ENCODE results near the gene ARMH1.

Gene ARMH1

GRCh38 chr1:44670751-44671640, 3.5 kb upstream of the ARMH1 start:
- no peak for DNase-seq (ENCODE audit: low read depth in 2 of 2)

DNA sequence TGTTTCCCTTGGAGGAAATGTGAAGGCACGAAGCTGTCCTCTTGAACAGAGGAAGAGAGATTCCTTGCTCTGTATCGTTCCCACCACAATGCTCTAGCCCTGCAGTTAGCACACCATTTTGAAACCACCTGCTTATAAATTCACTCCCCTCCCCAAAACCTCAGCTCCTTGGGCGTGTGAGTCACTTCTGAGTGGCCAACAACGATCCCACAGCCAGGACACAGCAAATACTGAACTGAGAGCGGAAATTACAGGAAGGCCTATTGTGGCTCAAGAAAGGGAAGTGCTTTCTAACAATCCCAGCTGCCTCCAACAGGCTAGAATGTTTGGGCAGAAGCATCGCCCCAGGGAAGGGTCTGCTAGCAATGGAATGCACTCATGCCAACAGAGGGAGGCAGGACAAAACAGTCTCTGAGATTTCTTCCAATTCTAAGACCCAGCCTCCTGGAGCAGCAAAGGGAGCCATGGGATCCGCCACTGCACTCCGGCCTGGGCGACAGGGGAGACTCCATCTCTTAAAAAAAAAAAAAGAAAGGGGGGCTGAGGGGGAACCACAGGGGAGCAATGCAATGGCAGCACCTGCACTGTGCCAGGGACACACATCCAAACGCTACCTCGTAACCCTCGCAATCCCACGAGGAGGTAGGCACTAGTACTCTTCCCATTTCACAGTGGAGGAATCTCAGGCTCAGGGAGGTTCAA, 2.1 kb upstream of the ARMH1 start:
- no peak for DNase-seq (ENCODE audit: low read depth in 2 of 2)

DNA sequence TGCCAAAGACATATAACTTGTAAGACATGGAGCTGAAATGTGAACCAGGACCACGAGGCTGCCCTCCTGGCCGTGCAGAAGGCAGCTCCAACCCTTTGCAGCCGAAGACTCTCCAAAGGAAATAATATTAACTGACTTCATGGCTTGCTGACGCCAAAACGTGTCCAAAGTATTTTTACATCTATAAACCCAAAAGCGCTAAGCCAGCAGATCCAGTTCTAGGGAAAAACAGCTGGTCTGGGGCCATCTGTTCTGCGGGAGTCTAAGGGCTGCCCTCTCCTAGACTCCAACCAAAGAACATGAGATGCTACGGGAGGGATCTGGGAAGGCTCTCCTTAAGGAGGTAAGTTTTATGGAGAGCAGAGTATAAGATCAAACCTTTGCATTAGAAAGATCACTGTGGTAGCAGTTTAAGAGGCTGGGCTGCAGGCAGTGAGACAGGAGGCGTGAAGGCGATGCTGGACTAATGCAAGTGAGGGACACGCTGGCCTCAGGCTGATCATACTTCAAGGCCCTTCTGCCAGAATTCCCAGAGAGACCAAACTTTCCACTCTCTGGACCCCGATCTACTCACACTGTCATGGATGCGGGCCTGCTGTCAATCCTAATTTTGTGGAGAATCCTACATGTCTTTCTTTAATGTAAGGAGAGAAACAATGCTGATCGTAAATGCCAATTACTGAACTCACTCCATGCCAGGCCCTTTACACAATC, 1.4 kb upstream of the ARMH1 start:
- DNase-seq (ENCODE audit: low read depth in 2 of 2), result no peak

DNA sequence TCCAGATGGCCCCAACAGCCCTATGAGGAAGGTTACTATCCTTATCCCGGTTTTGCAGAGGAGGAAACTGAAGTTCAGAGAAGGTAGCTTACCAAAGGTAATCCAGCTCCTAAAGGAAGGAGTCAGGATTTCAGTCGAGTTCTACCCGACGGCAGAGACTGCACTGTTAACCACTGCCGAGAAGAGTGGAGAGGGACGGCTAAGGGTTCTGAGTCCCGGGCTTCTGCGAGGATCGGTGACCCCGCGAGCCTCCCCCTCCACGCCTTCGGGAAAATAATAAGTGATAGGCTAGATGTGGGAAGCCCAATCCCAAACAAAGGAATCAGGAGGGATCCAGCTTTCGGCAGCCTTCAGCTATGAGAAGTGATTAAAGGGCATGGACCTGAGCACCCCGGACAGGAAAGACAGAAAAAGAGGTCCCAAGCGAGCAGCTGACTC, 820 bp upstream of the ARMH1 start:
- DNase-seq (ENCODE audit: low read depth in 2 of 2), result no peak

GRCh38 chr1:44675186-44675585, 672 bp downstream of the ARMH1 start:
- no peak for DNase-seq (ENCODE audit: low read depth in 2 of 2)

DNA sequence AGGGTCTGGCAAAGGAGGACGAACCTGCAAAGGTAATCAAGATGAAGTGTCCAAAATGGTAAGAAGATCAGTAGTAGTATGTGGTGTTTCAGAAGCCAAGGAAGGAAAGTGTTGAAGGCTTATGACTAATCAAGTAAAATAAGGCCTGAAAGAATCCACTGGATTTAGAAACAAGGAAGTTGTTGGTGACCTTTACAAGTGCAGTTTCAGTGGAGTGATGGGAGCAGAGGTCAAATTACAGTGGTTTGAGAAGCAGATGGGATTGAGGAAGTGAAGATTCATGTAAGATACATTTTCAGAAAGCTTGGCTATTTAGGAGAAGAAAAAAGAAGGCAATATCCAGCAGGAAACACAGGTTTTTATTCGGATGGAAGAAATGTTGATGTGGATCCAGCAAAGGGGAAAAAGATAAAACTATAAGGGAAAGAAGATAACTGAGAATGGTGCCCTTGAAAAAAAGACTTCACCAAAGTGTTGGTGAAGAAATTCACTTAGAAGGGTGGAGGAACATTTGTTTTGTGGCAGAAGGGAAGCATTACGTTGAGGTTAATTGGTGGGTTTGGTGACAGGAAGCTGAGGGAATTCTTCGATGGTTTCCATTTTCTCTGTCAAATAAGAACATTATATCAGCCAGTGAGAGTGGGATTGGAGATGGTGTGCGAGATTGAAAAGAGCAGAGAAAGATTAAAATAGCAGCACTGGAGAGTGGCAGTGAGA, 2.1 kb downstream of the ARMH1 start:
- DNase-seq (ENCODE audit: low read depth in 2 of 2), result no peak

- no peak for DNase-seq (ENCODE audit: low read depth in 2 of 2)
These were observed 2.8 kb downstream of the ARMH1 start for GRCh38 chr1:44677201-44677766.

DNA sequence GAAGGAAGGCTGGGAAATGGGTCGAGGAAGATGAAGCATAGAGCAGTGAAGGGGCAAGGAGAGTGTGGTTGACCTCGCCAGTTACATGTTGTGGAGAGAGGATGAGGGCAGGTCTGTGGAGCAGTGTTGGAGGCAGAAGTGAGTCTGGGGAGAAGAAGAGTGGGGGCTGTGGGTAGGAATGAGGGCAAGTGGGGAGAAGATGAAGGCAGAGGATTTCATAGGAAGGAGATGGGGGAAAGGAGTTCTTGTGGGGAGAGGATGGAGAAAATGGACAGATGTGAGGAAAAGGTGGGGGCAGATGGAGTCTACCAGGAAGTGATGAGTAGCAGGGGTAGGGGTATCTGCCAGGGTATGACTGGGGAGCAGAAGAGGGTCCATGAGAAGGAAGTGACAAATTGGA, 3.6 kb downstream of the ARMH1 start:
- no peak for DNase-seq (ENCODE audit: low read depth in 2 of 2)

DNA sequence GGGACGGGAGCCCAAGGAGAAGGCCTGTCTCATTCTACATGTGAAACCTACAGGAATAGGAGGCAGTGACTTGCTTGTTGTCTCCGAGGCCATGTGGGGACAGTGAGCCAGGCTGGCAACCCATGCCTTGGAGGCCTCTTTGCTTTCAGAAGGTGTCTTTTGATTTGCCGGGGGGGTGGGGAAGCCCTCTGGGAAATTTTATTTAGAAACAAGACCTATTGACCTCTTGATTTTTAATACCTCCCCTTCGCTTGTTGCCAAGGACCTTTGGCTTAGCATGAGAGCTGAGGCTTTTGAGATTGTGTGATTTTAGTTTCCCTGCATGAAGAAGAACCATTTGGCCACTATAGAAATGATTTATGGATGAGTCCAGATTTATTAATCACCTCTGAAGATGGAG, 4.1 kb downstream of the ARMH1 start:
- DNase-seq (ENCODE audit: low read depth in 2 of 2), result no peak

- DNase-seq (ENCODE audit: low read depth in 2 of 2), result no peak
These were observed 5.0 kb downstream of the ARMH1 start for GRCh38 chr1:44679468-44679867.

- no peak for DNase-seq (ENCODE audit: low read depth in 2 of 2)
These were observed 7.7 kb downstream of the ARMH1 start for GRCh38 chr1:44681905-44682882.

GRCh38 chr1:44682883-44683265, 8.4 kb downstream of the ARMH1 start:
- no peak for DNase-seq (ENCODE audit: low read depth in 2 of 2)

GRCh38 chr1:44684525-44684924, 10.0 kb downstream of the ARMH1 start:
- no peak for DNase-seq (ENCODE audit: low read depth in 2 of 2)

DNA sequence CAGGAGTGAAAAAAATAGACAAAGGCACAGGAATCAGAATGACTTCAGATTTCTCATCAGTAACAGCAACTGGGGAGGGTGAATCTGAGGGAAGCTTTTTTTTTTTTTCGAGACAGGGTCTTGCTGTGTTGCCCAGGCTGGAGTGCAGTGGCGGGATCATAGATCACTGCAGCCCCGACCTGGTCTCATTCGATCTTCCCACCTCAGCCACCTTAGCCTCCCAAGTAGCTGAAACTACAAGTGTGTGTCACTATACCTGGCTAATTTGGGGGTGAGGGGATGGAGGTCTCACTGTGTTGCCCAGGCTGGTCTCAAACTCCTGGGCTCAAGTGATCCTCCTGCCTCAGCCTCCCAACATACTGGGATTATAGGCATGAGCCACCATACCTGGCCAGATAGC, 10.7 kb downstream of the ARMH1 start:
- DNase-seq (ENCODE audit: low read depth in 2 of 2), result no peak

- DNase-seq (ENCODE audit: low read depth in 2 of 2), result no peak
These were observed 11.4 kb downstream of the ARMH1 start for GRCh38 chr1:44685881-44686280.

- no peak for DNase-seq (ENCODE audit: low read depth in 2 of 2)
These were observed 14.4 kb downstream of the ARMH1 start for GRCh38 chr1:44688760-44689446.

DNA sequence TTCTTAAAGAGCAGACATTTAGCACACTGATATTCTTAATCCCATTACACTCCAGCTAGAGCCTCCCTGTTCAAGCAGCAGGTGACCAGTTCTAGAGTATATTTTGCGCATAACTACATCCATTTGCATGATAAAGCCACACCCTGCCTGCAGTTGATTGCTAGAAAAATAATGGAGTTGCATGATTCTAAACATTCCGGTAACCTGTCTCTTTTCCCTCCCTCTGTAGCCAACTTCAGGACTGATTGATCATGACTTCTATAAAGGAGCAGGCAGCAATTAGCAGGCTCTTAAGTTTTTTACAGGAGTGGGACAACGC, 14.9 kb downstream of the ARMH1 start:
- no peak for DNase-seq (ENCODE audit: low read depth in 2 of 2)

GRCh38 chr1:44693159-44693558, 18.6 kb downstream of the ARMH1 start:
- DNase-seq (ENCODE audit: low read depth in 2 of 2), result no peak

GRCh38 chr1:44693900-44694299, 19.4 kb downstream of the ARMH1 start:
- DNase-seq (ENCODE audit: low read depth in 2 of 2), result no peak
